Endometrial microvascular endothelial cells (primary cell): ENCODE results near the gene FN3KRP. TPM values are rescaled to one million over a fixed set of nuclear protein-coding genes. Genes with fewer than 3 reads are reported as not detected.

Source experiments
- in situ Hi-C: cut with HindIII; loops from 2 replicates; pipeline ENCODE4 v1.10.0; 2017; ENCODE audit warnings: low sequenced_read_pairs, low pct_unique_long_range_greater_than_20kb; ENCODE audit errors: inconsistent ontology term
- total RNA-seq: library from RNA; depleted of rRNA; stranded (reverse); fragments of >200 nt; gene quantifications from one replicate; pipeline ENCODE4 v1.2.3, GENCODE V29; 2015; ENCODE audit errors: inconsistent ontology term

Gene FN3KRP
- total RNA-seq, 1 donor from 2014 or later, result 24.3 TPM

- in situ Hi-C loops, result no loop called here
Observed at GRCh38 chr17:82686366-82687324, 29.9 kb upstream of the FN3KRP start.

GRCh38 chr17:82687375-82687861 lies 29.1 kb upstream of the FN3KRP start:
- in situ Hi-C loops, result no loop called here

- in situ Hi-C loops, result no loop called here
Observed at GRCh38 chr17:82687871-82688270, 28.6 kb upstream of the FN3KRP start.

- in situ Hi-C loops, result no loop called here
Observed at GRCh38 chr17:82689077-82689476, 27.4 kb upstream of the FN3KRP start.

- in situ Hi-C loops, result no loop called here
Observed at GRCh38 chr17:82690786-82691489, 25.6 kb upstream of the FN3KRP start.

- in situ Hi-C loops, result no loop called here
Observed at GRCh38 chr17:82691714-82692113, 24.8 kb upstream of the FN3KRP start.

- in situ Hi-C loops, result no loop called here
Observed at GRCh38 chr17:82692268-82692667, 24.2 kb upstream of the FN3KRP start.

GRCh38 chr17:82693168-82693867 lies 23.2 kb upstream of the FN3KRP start:
- in situ Hi-C loops, result no loop called here

- in situ Hi-C loops, result no loop called here
Observed at GRCh38 chr17:82694647-82695046, 21.9 kb upstream of the FN3KRP start.

GRCh38 chr17:82696259-82696658 lies 20.2 kb upstream of the FN3KRP start:
- in situ Hi-C loops, result no loop called here

- in situ Hi-C loops, result no loop called here
Observed at GRCh38 chr17:82696916-82697807, 19.3 kb upstream of the FN3KRP start.

- in situ Hi-C loops, result no loop called here
Observed at GRCh38 chr17:82697808-82698064, 18.8 kb upstream of the FN3KRP start.

- in situ Hi-C loops, result no loop called here
Observed at GRCh38 chr17:82698065-82698973, 18.2 kb upstream of the FN3KRP start, which contains the start of gene RAB40B. Gene RAB40B, minus strand, starts transcription at chr17:82698698. Its CDS starts 102 bp downstream, at chr17:82698596.

- in situ Hi-C loops, result no loop called here
Observed at GRCh38 chr17:82698974-82699442, 17.5 kb upstream of the FN3KRP start.

GRCh38 chr17:82699551-82699950 lies 17.0 kb upstream of the FN3KRP start:
- in situ Hi-C loops, result no loop called here

- in situ Hi-C loops, result no loop called here
Observed at GRCh38 chr17:82702231-82702927, 14.1 kb upstream of the FN3KRP start.
